Subcutaneous abdominal adipose tissue (tissue), 5 donors: Measurements from ENCODE around the gene DYNLT3.

ENCODE experiments used
- H3K27ac ChIP-seq: one replicate; pipeline ENCODE4 v1.7.0; 2013; ENCODE audit warnings: low read depth, mild to moderate bottlenecking, inconsistent platforms, low read length, moderate library complexity
- H3K27me3 ChIP-seq, 5 donors: one replicate each; pipeline ENCODE4 v1.7.0; 2013; ENCODE audit warnings: low read length in 5 of 5, inconsistent platforms in 1 of 5; ENCODE audit not compliant: control insufficient read depth in 5 of 5, insufficient read depth in 4 of 5
- H3K36me3 ChIP-seq, 5 donors: one replicate each; pipeline ENCODE4 v1.7.0; 2013; ENCODE audit warnings: low read length in 5 of 5; ENCODE audit not compliant: control insufficient read depth in 5 of 5, insufficient read depth in 5 of 5
- H3K4me1 ChIP-seq, 5 donors: one replicate each; pipeline ENCODE4 v1.7.0; 2013; ENCODE audit warnings: low read length in 5 of 5, mild to moderate bottlenecking in 3 of 5, moderate library complexity in 1 of 5; ENCODE audit not compliant: control insufficient read depth in 5 of 5, insufficient read depth in 5 of 5
- H3K4me3 ChIP-seq, 5 donors: one replicate each; pipeline ENCODE4 v1.7.0; 2013; ENCODE audit warnings: low read length in 5 of 5, low read depth in 1 of 5
- H3K9ac ChIP-seq, 5 donors: one replicate each; pipeline ENCODE4 v1.7.0; 2013; ENCODE audit warnings: low read length in 5 of 5, mild to moderate bottlenecking in 4 of 5, moderate library complexity in 3 of 5
- H3K9me3 ChIP-seq, 5 donors: one replicate each; pipeline ENCODE4 v1.7.0; 2013; ENCODE audit warnings: low read length in 5 of 5; ENCODE audit not compliant: control insufficient read depth in 5 of 5
- donor health status: healthy.
- donor health status: healthy.
- donor health status: healthy.
- donor health status: healthy.
- donor health status: healthy.

Gene DYNLT3

GRCh38 chrX:37846934-37847732, at the start of gene DYNLT3:
DYNLT3 (minus strand) TSS chrX:37847571; CDS start chrX:37847510, 61 bp downstream.
- Histone ChIP-seq H3K4me3 (peak within 1 kb of the TSS; percentile 70 to 75 (median 73)), H3K36me3 (no peaks in the 10 kb centered on the region), H3K27me3 (peaks cover 0 to 6% (median 0%) of the 10 kb centered on the region in 5 donors), H3K9ac (peak within 1 kb of the TSS in 4 of 5 donors; percentile 60 to 75 (median 74)), H3K4me1 (peaks cover 0 to 4% (median 0%) of the 10 kb centered on the region in 5 donors), H3K27ac (peak within 1 kb of the TSS; percentile 41), H3K9me3 (no peaks in the 10 kb centered on the region)

- H3K36me3 ChIP-seq: no peaks in the 10 kb centered on the region
- peaks cover 0 to 4% (median 0%) of the 10 kb centered on the region in 5 donors for H3K27me3 ChIP-seq
- no peaks in the 10 kb centered on the region for H3K4me1 ChIP-seq
- H3K9ac ChIP-seq: no peak overlapping the region
- no peak overlapping the region for H3K4me3 ChIP-seq
- no peaks in the 10 kb centered on the region for H3K9me3 ChIP-seq
- no peak overlapping the region for H3K27ac ChIP-seq
These were observed 49.1 kb upstream of the DYNLT3 start for GRCh38 chrX:37896511-37896890.

GRCh38 chrX:37895795-37896510, 48.6 kb upstream of the DYNLT3 start:
- Histone ChIP-seq H3K4me3 (no peak overlapping the region), H3K9ac (no peak overlapping the region), H3K27me3 (peaks cover 0 to 3% (median 0%) of the 10 kb centered on the region in 5 donors), H3K27ac (no peak overlapping the region), H3K36me3 (no peaks in the 10 kb centered on the region), H3K9me3 (no peaks in the 10 kb centered on the region), H3K4me1 (no peaks in the 10 kb centered on the region)

GRCh38 chrX:37894725-37895124, 47.4 kb upstream of the DYNLT3 start:
- no peak overlapping the region for H3K9ac ChIP-seq
- H3K27me3 ChIP-seq: peaks cover 0 to 2% (median 0%) of the 10 kb centered on the region in 5 donors
- H3K9me3 ChIP-seq: no peaks in the 10 kb centered on the region
- H3K36me3 ChIP-seq: no peaks in the 10 kb centered on the region
- no peak overlapping the region for H3K27ac ChIP-seq
- no peaks in the 10 kb centered on the region for H3K4me1 ChIP-seq
- no peak overlapping the region for H3K4me3 ChIP-seq

- Histone ChIP-seq H3K9ac (no peak overlapping the region), H3K4me3 (no peak overlapping the region), H3K9me3 (peaks cover 0 to 2% (median 0%) of the 10 kb centered on the region in 5 donors), H3K4me1 (no peaks in the 10 kb centered on the region), H3K27ac (no peak overlapping the region), H3K27me3 (no peaks in the 10 kb centered on the region), H3K36me3 (no peaks in the 10 kb centered on the region)
These were observed 40.6 kb upstream of the DYNLT3 start for GRCh38 chrX:37888010-37888409.

GRCh38 chrX:37887347-37887746, 40.0 kb upstream of the DYNLT3 start:
- H3K4me3 ChIP-seq: no peak overlapping the region
- H3K27me3 ChIP-seq: no peaks in the 10 kb centered on the region
- H3K9me3 ChIP-seq: peaks cover 0 to 2% (median 0%) of the 10 kb centered on the region in 5 donors
- H3K27ac ChIP-seq: no peak overlapping the region
- no peaks in the 10 kb centered on the region for H3K36me3 ChIP-seq
- no peak overlapping the region for H3K9ac ChIP-seq
- no peaks in the 10 kb centered on the region for H3K4me1 ChIP-seq

- H3K4me1 ChIP-seq: no peaks in the 10 kb centered on the region
- H3K9me3 ChIP-seq: peaks cover 0 to 2% (median 0%) of the 10 kb centered on the region in 5 donors
- H3K27me3 ChIP-seq: peaks cover 0 to 6% (median 3%) of the 10 kb centered on the region in 5 donors
- H3K9ac ChIP-seq: no peak overlapping the region
- H3K36me3 ChIP-seq: no peaks in the 10 kb centered on the region
- H3K27ac ChIP-seq: no peak overlapping the region
- H3K4me3 ChIP-seq: no peak overlapping the region
These were observed 35.8 kb upstream of the DYNLT3 start for GRCh38 chrX:37883196-37883595.

- Histone ChIP-seq H3K4me1 (no peaks in the 10 kb centered on the region), H3K9me3 (peaks cover 0 to 2% (median 0%) of the 10 kb centered on the region in 5 donors), H3K27ac (no peak overlapping the region), H3K27me3 (peaks cover 0 to 6% (median 3%) of the 10 kb centered on the region in 5 donors), H3K36me3 (no peaks in the 10 kb centered on the region), H3K9ac (no peak overlapping the region), H3K4me3 (no peak overlapping the region)
These were observed 32.3 kb upstream of the DYNLT3 start for GRCh38 chrX:37879692-37880091.

- Histone ChIP-seq H3K27me3 (peaks cover 0 to 10% (median 3%) of the 10 kb centered on the region in 5 donors), H3K27ac (no peak overlapping the region), H3K4me3 (no peak overlapping the region), H3K9me3 (no peaks in the 10 kb centered on the region), H3K36me3 (no peaks in the 10 kb centered on the region), H3K9ac (no peak overlapping the region), H3K4me1 (no peaks in the 10 kb centered on the region)
These were observed 29.3 kb upstream of the DYNLT3 start for GRCh38 chrX:37876716-37877115.

- H3K9ac ChIP-seq: no peak overlapping the region
- no peaks in the 10 kb centered on the region for H3K36me3 ChIP-seq
- H3K27me3 ChIP-seq: peaks cover 0 to 10% (median 1%) of the 10 kb centered on the region in 5 donors
These were observed 28.3 kb upstream of the DYNLT3 start for GRCh38 chrX:37875675-37876074.

More at GRCh38 chrX:37875675-37876074, 28.3 kb upstream of the DYNLT3 start:
- no peaks in the 10 kb centered on the region for H3K4me1 ChIP-seq
- no peak overlapping the region for H3K4me3 ChIP-seq
- no peak overlapping the region for H3K27ac ChIP-seq
- no peaks in the 10 kb centered on the region for H3K9me3 ChIP-seq
